ENCODE measurements around the gene MAPK13.

DNA sequence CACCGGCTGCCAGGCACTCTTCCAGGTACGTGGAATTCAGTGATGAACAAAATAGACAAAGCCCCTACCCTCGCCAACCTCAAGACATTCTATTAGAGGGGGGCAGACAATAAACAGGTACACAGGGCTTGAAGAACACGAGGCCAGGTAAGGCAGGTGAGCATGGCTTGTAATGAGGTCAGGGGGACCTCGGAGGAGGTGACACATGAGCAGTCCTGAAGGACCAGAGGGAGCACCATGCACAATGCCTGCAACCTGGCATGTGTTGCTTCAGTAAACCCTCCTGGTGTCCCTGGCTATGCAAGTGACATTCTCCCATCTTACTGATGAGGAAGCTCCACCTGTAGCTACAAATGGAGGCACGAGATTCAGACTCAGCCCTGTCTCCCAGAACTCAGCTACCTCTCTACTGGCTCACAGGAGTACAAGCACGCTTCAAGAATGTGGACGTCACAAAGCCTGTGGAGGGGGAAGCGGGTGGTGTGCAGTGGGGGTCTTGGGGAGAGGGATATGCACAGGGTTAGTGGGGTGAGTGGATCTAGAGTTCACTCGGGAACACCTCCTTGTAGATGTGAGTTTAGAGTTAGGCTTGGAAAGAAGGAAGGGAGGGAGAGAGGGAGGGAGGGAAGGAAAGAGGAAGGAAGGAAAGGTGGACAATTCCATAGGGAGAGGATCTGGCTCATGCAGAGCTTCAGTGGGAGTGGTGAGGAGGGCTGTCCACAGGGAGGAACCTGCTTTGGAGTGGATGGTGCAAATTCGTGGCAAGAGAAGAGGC, 7.6 kb upstream of the MAPK13 start:
- no peak for TF ChIP-seq CTCF (conservative IDR thresholded peaks at IDR 0.05; ENCODE audit: low read depth, low read length)
- TF ChIP-seq EZH2 (IDR thresholded peaks at IDR 0.05; ENCODE audit: borderline replicate concordance, low read depth, low read length, poor library complexity, severe bottlenecking) = no peak
